ENCODE results near the gene SLC44A5. TPM values are rescaled to one million over a fixed set of nuclear protein-coding genes. Genes with fewer than 3 reads are reported as not detected.
"Not testable (repeated sequence)": the region's sequence is repeated elsewhere in the genome, so short reads cannot be mapped to it uniquely, and the experiment has no call there.

SLC44A5 gene
- total RNA-seq, 1 donor from 2014 or later = under 0.01 TPM

GRCh38 chr1:75431843-75432242 is 179.1 kb downstream of the SLC44A5 start:
- Histone ChIP-seq H3K27ac (ENCODE audit: low read depth, low read length) (no peak overlapping the region), H3K27me3 (ENCODE audit: control insufficient read depth in 3 of 3, insufficient read depth in 3 of 3, low read length in 3 of 3) (no peaks in the 10 kb centered on the region), H3K9me3 (ENCODE audit: control insufficient read depth in 3 of 3, low read length in 3 of 3) (no peaks in the 10 kb centered on the region), H3K4me1 (ENCODE audit: control insufficient read depth in 3 of 3, insufficient read depth in 3 of 3, low read length in 3 of 3) (no peaks in the 10 kb centered on the region), H3K9ac (ENCODE audit: low read depth in 1 of 3, low read length in 3 of 3) (no peak overlapping the region), H3K36me3 (ENCODE audit: control insufficient read depth in 3 of 3, insufficient read depth in 3 of 3, low read length in 3 of 3) (no peaks in the 10 kb centered on the region), H3K4me3 (ENCODE audit: low read length in 3 of 3) (no peak overlapping the region)

DNA sequence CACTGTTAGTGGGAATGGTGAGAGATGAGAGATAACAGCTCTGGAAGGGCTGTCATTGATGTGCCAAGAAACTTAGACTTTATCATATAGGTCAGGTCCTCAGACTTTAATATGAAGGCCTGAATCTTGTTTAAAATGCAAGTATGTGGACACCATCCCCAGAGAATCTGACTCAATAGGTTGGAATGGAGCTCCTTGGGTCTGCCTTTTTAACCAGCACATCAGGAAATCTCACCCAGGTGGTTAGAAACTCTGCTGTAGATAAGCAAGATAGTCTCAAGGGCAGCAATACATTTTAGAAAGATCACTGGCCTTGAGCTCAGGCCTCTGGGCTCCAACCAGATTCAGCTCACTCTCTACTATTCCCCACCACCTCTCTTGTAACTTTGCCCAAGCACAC is 180.4 kb downstream of the SLC44A5 start:
- no peaks in the 10 kb centered on the region for H3K9me3 ChIP-seq (ENCODE audit: control insufficient read depth in 3 of 3, low read length in 3 of 3)

GRCh38 chr1:75426688-75427087 is 184.2 kb downstream of the SLC44A5 start:
- no peaks in the 10 kb centered on the region for H3K9me3 ChIP-seq (ENCODE audit: control insufficient read depth in 3 of 3, low read length in 3 of 3)
- no peaks in the 10 kb centered on the region for H3K36me3 ChIP-seq (ENCODE audit: control insufficient read depth in 3 of 3, insufficient read depth in 3 of 3, low read length in 3 of 3)
- no peak overlapping the region for H3K27ac ChIP-seq (ENCODE audit: low read depth, low read length)
- no peaks in the 10 kb centered on the region for H3K4me1 ChIP-seq (ENCODE audit: control insufficient read depth in 3 of 3, insufficient read depth in 3 of 3, low read length in 3 of 3)
- no peak overlapping the region for H3K9ac ChIP-seq (ENCODE audit: low read depth in 1 of 3, low read length in 3 of 3)
- no peaks in the 10 kb centered on the region for H3K27me3 ChIP-seq (ENCODE audit: control insufficient read depth in 3 of 3, insufficient read depth in 3 of 3, low read length in 3 of 3)
- H3K4me3 ChIP-seq (ENCODE audit: low read length in 3 of 3) = no peak overlapping the region

More for the DNA sequence above, 180.4 kb downstream of the SLC44A5 start:
- H3K9ac ChIP-seq (ENCODE audit: low read depth in 1 of 3, low read length in 3 of 3) = no peak overlapping the region
- no peaks in the 10 kb centered on the region for H3K4me1 ChIP-seq (ENCODE audit: control insufficient read depth in 3 of 3, insufficient read depth in 3 of 3, low read length in 3 of 3)
- H3K27ac ChIP-seq (ENCODE audit: low read depth, low read length) = no peak overlapping the region
- H3K4me3 ChIP-seq (ENCODE audit: low read length in 3 of 3) = no peak overlapping the region
- H3K27me3 ChIP-seq (ENCODE audit: control insufficient read depth in 3 of 3, insufficient read depth in 3 of 3, low read length in 3 of 3) = no peaks in the 10 kb centered on the region
- no peaks in the 10 kb centered on the region for H3K36me3 ChIP-seq (ENCODE audit: control insufficient read depth in 3 of 3, insufficient read depth in 3 of 3, low read length in 3 of 3)

- H3K9me3 ChIP-seq (ENCODE audit: control insufficient read depth in 3 of 3, low read length in 3 of 3) = no peaks in the 10 kb centered on the region
- no peak overlapping the region for H3K4me3 ChIP-seq (ENCODE audit: low read length in 3 of 3)
- H3K27ac ChIP-seq (ENCODE audit: low read depth, low read length) = no peak overlapping the region
- H3K27me3 ChIP-seq (ENCODE audit: control insufficient read depth in 3 of 3, insufficient read depth in 3 of 3, low read length in 3 of 3) = no peaks in the 10 kb centered on the region
- no peaks in the 10 kb centered on the region for H3K36me3 ChIP-seq (ENCODE audit: control insufficient read depth in 3 of 3, insufficient read depth in 3 of 3, low read length in 3 of 3)
- no peaks in the 10 kb centered on the region for H3K4me1 ChIP-seq (ENCODE audit: control insufficient read depth in 3 of 3, insufficient read depth in 3 of 3, low read length in 3 of 3)
- H3K9ac ChIP-seq (ENCODE audit: low read depth in 1 of 3, low read length in 3 of 3) = no peak overlapping the region
Observed at GRCh38 chr1:75425001-75425650, 185.8 kb downstream of the SLC44A5 start.

DNA sequence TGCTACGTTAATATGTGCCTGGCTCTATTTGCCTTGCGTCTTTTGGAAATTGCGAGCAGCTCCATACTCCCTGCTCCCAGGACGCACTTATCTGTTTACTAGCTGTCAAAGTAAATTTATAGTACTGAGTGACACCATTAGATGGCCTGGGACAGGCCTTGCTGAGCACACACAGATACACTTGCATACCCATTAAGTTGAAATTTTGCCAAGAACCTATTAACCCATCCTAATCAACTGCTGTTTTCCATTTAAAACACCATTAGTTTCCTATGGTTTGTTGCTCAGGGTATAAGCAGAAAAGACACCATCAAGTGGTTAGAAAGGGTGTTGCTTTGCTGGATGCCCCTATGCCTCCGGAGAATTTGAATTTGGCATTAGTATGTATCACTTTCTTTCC is 187.3 kb downstream of the SLC44A5 start:
- Histone ChIP-seq H3K9ac (ENCODE audit: low read depth in 1 of 3, low read length in 3 of 3) (no peak overlapping the region), H3K36me3 (ENCODE audit: control insufficient read depth in 3 of 3, insufficient read depth in 3 of 3, low read length in 3 of 3) (no peaks in the 10 kb centered on the region), H3K27ac (ENCODE audit: low read depth, low read length) (no peak overlapping the region), H3K27me3 (ENCODE audit: control insufficient read depth in 3 of 3, insufficient read depth in 3 of 3, low read length in 3 of 3) (no peaks in the 10 kb centered on the region), H3K4me3 (ENCODE audit: low read length in 3 of 3) (no peak overlapping the region), H3K9me3 (ENCODE audit: control insufficient read depth in 3 of 3, low read length in 3 of 3) (no peaks in the 10 kb centered on the region), H3K4me1 (ENCODE audit: control insufficient read depth in 3 of 3, insufficient read depth in 3 of 3, low read length in 3 of 3) (no peaks in the 10 kb centered on the region)

- H3K36me3 ChIP-seq (ENCODE audit: control insufficient read depth in 3 of 3, insufficient read depth in 3 of 3, low read length in 3 of 3) = no peaks in the 10 kb centered on the region
- no peak overlapping the region for H3K27ac ChIP-seq (ENCODE audit: low read depth, low read length)
- no peaks in the 10 kb centered on the region for H3K27me3 ChIP-seq (ENCODE audit: control insufficient read depth in 3 of 3, insufficient read depth in 3 of 3, low read length in 3 of 3)
- no peaks in the 10 kb centered on the region for H3K4me1 ChIP-seq (ENCODE audit: control insufficient read depth in 3 of 3, insufficient read depth in 3 of 3, low read length in 3 of 3)
- H3K9ac ChIP-seq (ENCODE audit: low read depth in 1 of 3, low read length in 3 of 3) = no peak overlapping the region
- H3K4me3 ChIP-seq (ENCODE audit: low read length in 3 of 3) = no peak overlapping the region
- no peaks in the 10 kb centered on the region for H3K9me3 ChIP-seq (ENCODE audit: control insufficient read depth in 3 of 3, low read length in 3 of 3)
Observed at GRCh38 chr1:75423136-75423535, 187.8 kb downstream of the SLC44A5 start.

DNA sequence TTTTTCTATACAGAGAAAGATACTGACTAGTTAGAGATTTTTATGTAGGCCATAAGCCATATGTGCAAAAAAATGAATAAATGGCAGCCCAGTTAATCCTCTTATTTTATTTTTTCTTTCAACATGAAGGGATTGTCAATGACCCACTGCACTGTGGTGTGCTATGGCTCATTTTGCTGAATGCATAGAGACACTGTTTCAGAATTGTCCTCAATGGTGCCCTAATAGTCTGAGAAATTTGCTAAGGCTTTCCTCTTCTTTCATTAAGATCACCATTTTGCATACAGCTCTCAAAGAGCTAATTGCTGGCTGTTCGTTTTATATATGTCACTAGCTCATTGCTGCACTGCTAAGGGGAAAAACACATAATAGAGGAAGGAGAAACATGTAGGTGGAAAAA is 189.5 kb downstream of the SLC44A5 start:
- no peak overlapping the region for H3K9ac ChIP-seq (ENCODE audit: low read depth in 1 of 3, low read length in 3 of 3)
- H3K4me3 ChIP-seq (ENCODE audit: low read length in 3 of 3) = no peak overlapping the region
- H3K36me3 ChIP-seq (ENCODE audit: control insufficient read depth in 3 of 3, insufficient read depth in 3 of 3, low read length in 3 of 3) = no peaks in the 10 kb centered on the region
- H3K27ac ChIP-seq (ENCODE audit: low read depth, low read length) = no peak overlapping the region
- no peaks in the 10 kb centered on the region for H3K9me3 ChIP-seq (ENCODE audit: control insufficient read depth in 3 of 3, low read length in 3 of 3)
- no peaks in the 10 kb centered on the region for H3K27me3 ChIP-seq (ENCODE audit: control insufficient read depth in 3 of 3, insufficient read depth in 3 of 3, low read length in 3 of 3)
- H3K4me1 ChIP-seq (ENCODE audit: control insufficient read depth in 3 of 3, insufficient read depth in 3 of 3, low read length in 3 of 3) = no peaks in the 10 kb centered on the region

DNA sequence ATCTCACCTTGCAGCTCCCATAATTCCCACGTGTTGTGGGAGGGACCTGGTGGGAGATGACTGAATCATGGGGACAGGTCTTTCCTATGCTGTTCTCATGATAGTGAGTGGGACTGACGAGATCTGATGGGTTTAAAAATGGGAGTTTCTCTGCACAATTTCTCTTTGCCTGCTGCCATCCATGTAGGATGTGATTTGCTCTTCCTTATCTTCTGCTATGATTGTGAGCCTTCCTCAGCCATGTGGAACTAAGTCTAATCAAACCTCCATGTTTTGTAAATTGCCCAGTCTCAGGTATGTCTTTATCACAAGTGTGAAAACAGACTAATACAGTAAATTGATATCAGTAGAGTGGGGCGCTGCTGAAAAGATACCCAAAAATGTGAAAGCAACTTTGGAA is 195.7 kb downstream of the SLC44A5 start:
- no peak overlapping the region for H3K9ac ChIP-seq (ENCODE audit: low read depth in 1 of 3, low read length in 3 of 3)
- H3K4me1 ChIP-seq (ENCODE audit: control insufficient read depth in 3 of 3, insufficient read depth in 3 of 3, low read length in 3 of 3) = no peaks in the 10 kb centered on the region
- H3K9me3 ChIP-seq (ENCODE audit: control insufficient read depth in 3 of 3, low read length in 3 of 3) = no peaks in the 10 kb centered on the region
- H3K4me3 ChIP-seq (ENCODE audit: low read length in 3 of 3) = no peak overlapping the region
- H3K27ac ChIP-seq (ENCODE audit: low read depth, low read length) = no peak overlapping the region
- no peaks in the 10 kb centered on the region for H3K36me3 ChIP-seq (ENCODE audit: control insufficient read depth in 3 of 3, insufficient read depth in 3 of 3, low read length in 3 of 3)
- no peaks in the 10 kb centered on the region for H3K27me3 ChIP-seq (ENCODE audit: control insufficient read depth in 3 of 3, insufficient read depth in 3 of 3, low read length in 3 of 3)

DNA sequence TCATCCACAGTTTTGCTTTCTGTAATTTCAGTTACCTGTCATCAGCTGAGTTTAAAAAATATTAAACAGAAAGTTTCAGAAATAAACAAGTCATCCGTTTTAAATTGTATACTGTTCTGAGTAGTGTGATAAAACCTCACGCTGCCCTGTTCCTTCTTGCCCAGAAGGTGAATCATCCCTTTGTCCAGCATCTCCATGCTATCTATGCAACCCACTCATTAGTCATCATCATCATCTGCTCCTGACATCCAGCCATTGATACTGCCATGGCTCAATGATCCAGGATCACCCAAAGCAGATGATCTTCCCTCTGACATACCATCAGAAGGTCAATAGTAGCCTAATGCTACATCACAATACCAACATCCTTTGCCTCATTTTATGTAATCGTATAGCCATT is 198.3 kb downstream of the SLC44A5 start:
- Histone ChIP-seq H3K36me3 (ENCODE audit: control insufficient read depth in 3 of 3, insufficient read depth in 3 of 3, low read length in 3 of 3) (no peaks in the 10 kb centered on the region), H3K27ac (ENCODE audit: low read depth, low read length) (no peak overlapping the region), H3K27me3 (ENCODE audit: control insufficient read depth in 3 of 3, insufficient read depth in 3 of 3, low read length in 3 of 3) (no peaks in the 10 kb centered on the region), H3K9ac (ENCODE audit: low read depth in 1 of 3, low read length in 3 of 3) (no peak overlapping the region), H3K9me3 (ENCODE audit: control insufficient read depth in 3 of 3, low read length in 3 of 3) (no peaks in the 10 kb centered on the region), H3K4me1 (ENCODE audit: control insufficient read depth in 3 of 3, insufficient read depth in 3 of 3, low read length in 3 of 3) (no peaks in the 10 kb centered on the region), H3K4me3 (ENCODE audit: low read length in 3 of 3) (no peak overlapping the region)

GRCh38 chr1:75404681-75405080 is 206.2 kb downstream of the SLC44A5 start:
- not testable (repeated sequence) for H3K4me1 ChIP-seq (ENCODE audit: control insufficient read depth in 3 of 3, insufficient read depth in 3 of 3, low read length in 3 of 3); H3K36me3 ChIP-seq (ENCODE audit: control insufficient read depth in 3 of 3, insufficient read depth in 3 of 3, low read length in 3 of 3); H3K9ac ChIP-seq (ENCODE audit: low read depth in 1 of 3, low read length in 3 of 3); H3K27ac ChIP-seq (ENCODE audit: low read depth, low read length); H3K4me3 ChIP-seq (ENCODE audit: low read length in 3 of 3); H3K9me3 ChIP-seq (ENCODE audit: control insufficient read depth in 3 of 3, low read length in 3 of 3); H3K27me3 ChIP-seq (ENCODE audit: control insufficient read depth in 3 of 3, insufficient read depth in 3 of 3, low read length in 3 of 3)
